Thymus (tissue), 11 donors: ENCODE measurements around the gene PKN1. TPM values are rescaled to one million over a fixed set of nuclear protein-coding genes. Genes with fewer than 3 reads are reported as not detected.

Experiments used
- DNase-seq, 9 donors: peaks; one replicate each; pipeline ENCODE4 v3.0.0-alpha.2; 2013; ENCODE audit warnings: low spot score in 9 of 9, low read depth in 6 of 9, missing footprints in 1 of 9
- H3K27ac ChIP-seq, 2 donors: one replicate each; pipeline ENCODE4 v1.5.1; 2013; ENCODE audit warnings: control low read depth in 1 of 2, low read depth in 1 of 2, low read length in 1 of 2, mild to moderate bottlenecking in 1 of 2, moderate library complexity in 1 of 2
- H3K27me3 ChIP-seq, 2 donors: one replicate each; pipeline ENCODE4 v1.5.1; 2013; ENCODE audit warnings: low read length in 1 of 2; ENCODE audit not compliant: control insufficient read depth in 2 of 2, insufficient read depth in 1 of 2
- H3K36me3 ChIP-seq, 2 donors: one replicate each; pipeline ENCODE4 v1.5.1; 2013; ENCODE audit warnings: low read length in 1 of 2, mild to moderate bottlenecking in 1 of 2, moderate library complexity in 1 of 2; ENCODE audit not compliant: control insufficient read depth in 2 of 2, insufficient read depth in 2 of 2
- H3K4me1 ChIP-seq, 2 donors: one replicate each; pipeline ENCODE4 v1.5.1; 2013; ENCODE audit warnings: low read length in 2 of 2; ENCODE audit not compliant: control insufficient read depth in 2 of 2, insufficient read depth in 2 of 2
- H3K4me3 ChIP-seq, 2 donors: one replicate each; pipeline ENCODE4 v1.5.1; 2013; ENCODE audit warnings: low read length in 2 of 2, control low read depth in 1 of 2, mild to moderate bottlenecking in 1 of 2
- H3K9me3 ChIP-seq, 2 donors: one replicate each; pipeline ENCODE4 v1.5.1; 2013; ENCODE audit warnings: low read length in 1 of 2, mild to moderate bottlenecking in 1 of 2; ENCODE audit not compliant: control insufficient read depth in 2 of 2, insufficient read depth in 1 of 2
- WGBS: extraction: QIAGEN DNeasy Blood & Tissue Kit; methylation state at CpG from one replicate; pipeline ENCODE4 v1.1.7; 2013; 5-methylcytosine and 5-hydroxymethylcytosine counted together
- polyA plus RNA-seq: library from polyadenylated mRNA; stranded (reverse); fragments of 200-250 nt; gene quantifications from one replicate; pipeline ENCODE4 v1.2.3, GENCODE V29; 2013
- total RNA-seq: library from RNA; stranded (reverse); fragments of 120-200 nt; gene quantifications from one replicate; pipeline ENCODE4 v1.2.4, GENCODE V29; 2013
- donor health status: healthy.

Gene PKN1
- total and polyA plus RNA-seq, 2 donors = 64.6 to 86.4 TPM

DNA sequence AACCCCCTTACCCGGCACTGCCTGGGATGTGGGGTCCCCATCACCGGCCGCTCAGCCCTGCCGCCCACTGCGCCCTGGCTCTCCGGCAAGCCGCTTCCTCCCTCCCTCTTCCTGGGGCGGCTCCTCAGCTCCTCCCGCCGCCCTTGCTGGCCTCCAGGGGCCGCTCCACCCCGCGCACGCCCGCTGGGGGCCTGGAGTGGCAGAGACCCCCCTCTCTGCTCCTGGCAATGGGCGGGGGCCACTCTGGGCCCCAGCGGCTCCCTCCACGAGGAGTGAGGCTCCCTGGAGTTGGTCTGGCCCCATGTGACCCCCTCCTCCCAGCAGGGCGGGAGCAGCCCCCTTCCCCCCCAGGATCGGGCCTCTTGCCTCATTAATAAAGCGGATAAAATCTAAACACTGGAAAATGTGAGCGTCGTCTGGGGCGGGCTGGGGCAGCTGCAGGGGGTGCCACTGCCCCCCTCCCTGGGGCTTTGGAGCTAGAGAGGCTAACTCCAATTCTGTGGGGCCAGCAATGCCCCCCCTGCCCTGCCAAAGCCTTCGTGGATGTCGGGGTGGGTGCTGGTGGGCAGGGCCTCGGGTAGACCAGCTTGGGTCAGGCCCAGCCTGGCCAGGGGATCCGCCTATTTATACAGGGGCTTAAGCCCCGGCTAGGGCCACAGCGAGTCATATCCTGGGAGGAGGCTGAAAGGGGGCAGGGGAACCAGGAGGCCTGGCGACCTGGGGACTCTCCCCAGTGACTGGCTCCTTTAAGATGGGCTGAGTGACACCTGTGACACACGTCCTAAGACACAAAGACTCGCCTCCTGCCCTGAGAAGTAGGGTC is 42.4 kb downstream of the PKN1 start, which contains the start of gene PTGER1:
PTGER1 (minus strand) TSS at position 104 of the 823 bp plus-strand sequence. CDS start 1,034 bp downstream, outside the sequence.
- peak within 1 kb of the TSS in 1 of 2 donors; percentile 25 for H3K27ac ChIP-seq
- peaks cover 4 to 35% of the 10 kb centered on the region in 2 donors for H3K4me1 ChIP-seq
- H3K36me3 ChIP-seq = peaks cover 20 to 30% of the 10 kb centered on the region in 2 donors
- peaks cover 41 to 49% of the 10 kb centered on the region in 2 donors for H3K27me3 ChIP-seq
- WGBS = 17% methylated on average over 33 of the region's 33 CpGs
- no peak within 1 kb of the TSS for H3K4me3 ChIP-seq
- peaks cover 0 to 3% of the 10 kb centered on the region in 2 donors for H3K9me3 ChIP-seq
- DNase-seq = no peak

DNA sequence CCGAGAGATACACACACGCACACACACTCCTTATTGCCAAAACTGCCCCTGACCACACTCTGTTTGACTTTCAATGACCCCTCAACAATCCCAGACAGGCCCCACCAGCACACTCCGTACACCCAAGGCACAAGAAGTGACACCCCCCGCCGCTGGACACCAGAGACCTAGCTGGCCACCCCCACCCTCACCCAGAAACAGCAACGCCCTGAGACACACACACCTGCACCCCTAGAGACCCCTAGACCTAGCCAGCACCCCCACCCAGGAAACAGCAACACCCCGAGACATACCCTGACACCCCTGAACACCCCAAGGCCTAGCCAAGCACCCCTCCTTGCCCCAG is 43.2 kb downstream of the PKN1 start:
- Histone ChIP-seq H3K4me3 (no peak overlapping the region), H3K27me3 (peaks cover 41 to 49% of the 10 kb centered on the region in 2 donors), H3K27ac (no peak overlapping the region), H3K4me1 (peaks cover 4 to 35% of the 10 kb centered on the region in 2 donors), H3K36me3 (peaks cover 19 to 24% of the 10 kb centered on the region in 2 donors), H3K9me3 (peaks cover 0 to 3% of the 10 kb centered on the region in 2 donors)
- DNase-seq = no peak
- WGBS = 86% methylated on average over 7 of the region's 7 CpGs

DNA sequence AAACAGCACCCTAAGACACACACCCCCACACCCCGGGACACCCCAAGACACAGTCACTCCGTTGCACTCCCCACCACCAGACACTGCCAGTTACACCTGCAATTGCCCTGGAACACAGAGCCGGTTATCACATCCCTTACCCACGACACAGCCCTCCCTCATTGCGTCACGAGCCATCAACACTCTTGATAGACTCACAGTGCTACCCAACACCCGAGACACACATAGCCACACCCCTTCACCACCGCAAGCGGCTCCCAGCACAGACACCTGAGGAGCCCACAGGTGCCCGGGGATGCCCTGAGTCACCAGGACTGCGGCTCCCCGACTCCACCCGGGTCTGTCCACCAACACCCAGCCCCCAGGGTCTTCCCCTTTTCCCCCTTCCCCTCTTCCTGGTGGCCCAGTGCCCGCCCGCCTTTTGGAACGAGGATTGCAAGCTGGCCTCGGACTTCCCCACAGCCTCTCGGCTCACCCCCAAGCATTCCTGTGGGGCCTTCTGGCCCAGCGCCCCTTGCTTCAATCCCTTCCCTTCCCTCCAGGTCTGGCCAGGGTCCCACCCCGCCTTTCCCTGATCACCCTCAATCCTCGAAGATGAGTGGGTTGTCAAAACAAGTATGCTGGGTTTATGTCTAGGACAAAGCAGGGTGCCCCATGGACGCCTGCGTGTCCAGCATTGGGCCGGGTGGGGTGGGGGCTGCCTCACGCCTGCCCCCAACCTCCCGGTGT is 43.7 kb downstream of the PKN1 start:
- Histone ChIP-seq H3K4me3 (no peak overlapping the region), H3K27ac (no peak overlapping the region), H3K9me3 (peaks cover 0 to 3% of the 10 kb centered on the region in 2 donors), H3K36me3 (peaks cover 19 to 21% of the 10 kb centered on the region in 2 donors), H3K4me1 (peaks cover 4 to 34% of the 10 kb centered on the region in 2 donors), H3K27me3 (peaks cover 41 to 49% of the 10 kb centered on the region in 2 donors)
- DNase-seq = no peak
- WGBS = 89% methylated on average over 26 of the region's 26 CpGs

DNA sequence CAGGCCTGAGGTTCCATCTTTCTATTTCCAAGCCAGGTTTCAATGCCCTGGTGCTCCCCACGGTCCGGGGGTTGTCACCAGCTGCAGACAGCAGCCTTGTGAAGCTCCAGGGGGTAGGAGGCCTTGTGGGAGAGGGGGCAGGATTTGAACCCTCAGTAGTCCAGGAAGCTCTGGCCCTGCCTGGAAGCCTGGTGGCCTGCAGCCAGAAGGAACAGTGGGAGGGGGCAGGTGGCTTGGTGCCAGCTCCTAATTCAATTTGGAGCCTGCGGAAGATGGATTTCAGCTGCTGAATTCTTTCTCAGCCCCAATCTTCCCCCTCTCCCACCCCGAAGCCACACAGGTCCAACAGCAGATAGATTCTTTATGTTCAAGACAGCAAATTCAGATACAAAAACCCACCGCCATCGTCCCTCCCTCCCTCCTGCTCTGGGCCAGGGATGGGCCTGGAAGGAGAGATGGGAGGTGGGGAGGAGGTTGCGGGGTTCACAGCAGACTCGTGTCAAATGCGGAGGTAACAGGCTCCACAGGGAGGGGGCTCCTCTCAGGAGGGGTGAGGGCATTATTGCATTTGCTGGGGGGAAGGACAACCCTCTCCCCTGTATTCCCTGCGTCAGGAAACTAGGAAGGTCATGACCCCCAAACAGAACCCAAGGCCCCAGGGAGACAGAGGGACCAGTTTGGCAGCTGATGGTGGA is 44.5 kb downstream of the PKN1 start:
- Histone ChIP-seq H3K36me3 (peaks cover 23 to 26% of the 10 kb centered on the region in 2 donors), H3K4me3 (no peak overlapping the region), H3K27ac (no peak overlapping the region), H3K27me3 (peaks cover 37 to 42% of the 10 kb centered on the region in 2 donors), H3K4me1 (peaks cover 1 to 27% of the 10 kb centered on the region in 2 donors), H3K9me3 (peaks cover 0 to 3% of the 10 kb centered on the region in 2 donors)
- 94% methylated on average over 10 of the region's 10 CpGs for WGBS
- no peak for DNase-seq

DNA sequence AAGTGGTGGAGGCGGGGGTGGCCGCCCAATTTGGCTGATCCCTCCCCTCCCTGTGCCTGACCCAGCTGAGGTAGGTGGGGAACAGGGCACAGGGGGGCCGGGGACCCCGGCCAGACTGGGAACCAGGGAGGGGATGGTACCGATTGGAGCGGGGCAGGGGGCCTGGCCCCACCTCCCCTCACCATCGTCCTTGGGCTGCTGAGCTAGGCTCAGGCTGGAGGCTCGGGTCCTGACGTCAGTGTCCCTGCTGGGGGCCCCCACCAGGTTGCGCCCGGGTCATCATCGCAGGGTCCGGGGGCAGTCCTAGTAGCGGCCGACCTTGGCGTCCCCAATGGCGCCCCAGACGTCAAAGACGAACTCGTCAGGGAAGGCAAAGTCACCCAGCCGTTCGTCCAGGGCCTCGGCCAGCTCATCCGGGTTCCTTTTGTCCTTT is 45.0 kb downstream of the PKN1 start:
- Histone ChIP-seq H3K9me3 (no peaks in the 10 kb centered on the region), H3K4me1 (peaks cover 0 to 21% of the 10 kb centered on the region in 2 donors), H3K36me3 (peaks cover 26 to 31% of the 10 kb centered on the region in 2 donors), H3K27ac (no peak overlapping the region), H3K27me3 (peaks cover 31 to 36% of the 10 kb centered on the region in 2 donors), H3K4me3 (no peak overlapping the region)
- 96% methylated on average over 24 of the region's 24 CpGs for WGBS
- no peak for DNase-seq

DNA sequence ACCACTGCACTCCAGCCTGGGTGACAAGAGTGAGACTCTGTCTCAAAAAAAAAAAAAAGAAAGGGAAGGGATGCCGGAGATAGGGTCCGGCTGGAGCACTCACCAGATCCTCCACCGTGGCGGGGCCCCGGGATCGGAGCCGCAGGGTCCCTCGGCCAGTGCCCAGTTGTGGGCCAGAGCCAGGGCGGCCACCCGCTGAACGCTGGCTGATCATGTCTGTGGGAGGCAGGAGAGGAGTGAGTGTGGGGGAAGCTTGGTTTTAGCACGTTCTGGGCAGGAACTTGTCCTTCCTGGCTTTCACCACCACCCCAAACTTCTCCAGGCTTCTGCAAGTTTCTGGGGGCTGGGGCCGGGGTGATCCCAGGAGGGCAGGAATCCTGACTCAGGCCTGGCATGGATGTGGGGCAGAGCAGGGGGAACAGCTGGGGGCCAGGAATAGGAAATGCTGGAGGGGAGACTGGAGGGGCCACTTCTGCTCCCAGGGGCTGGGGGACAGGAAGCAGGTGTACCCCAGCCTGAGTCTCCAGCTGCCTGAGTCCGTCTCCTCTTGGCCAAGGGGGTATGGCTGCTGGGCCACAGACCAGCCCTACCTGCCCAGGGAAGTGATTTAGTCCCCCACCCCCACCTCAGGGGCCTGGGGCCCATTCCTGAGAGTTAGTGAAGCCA is 46.3 kb downstream of the PKN1 start:
- H3K9me3 ChIP-seq = no peaks in the 10 kb centered on the region
- no peak overlapping the region for H3K27ac ChIP-seq
- peaks cover 18 to 23% of the 10 kb centered on the region in 2 donors for H3K27me3 ChIP-seq
- H3K4me1 ChIP-seq = peaks cover 0 to 19% of the 10 kb centered on the region in 2 donors
- no peak for DNase-seq
- peaks cover 26 to 31% of the 10 kb centered on the region in 2 donors for H3K36me3 ChIP-seq
- H3K4me3 ChIP-seq = no peak overlapping the region
- 91% methylated on average over 14 of the region's 14 CpGs for WGBS

DNA sequence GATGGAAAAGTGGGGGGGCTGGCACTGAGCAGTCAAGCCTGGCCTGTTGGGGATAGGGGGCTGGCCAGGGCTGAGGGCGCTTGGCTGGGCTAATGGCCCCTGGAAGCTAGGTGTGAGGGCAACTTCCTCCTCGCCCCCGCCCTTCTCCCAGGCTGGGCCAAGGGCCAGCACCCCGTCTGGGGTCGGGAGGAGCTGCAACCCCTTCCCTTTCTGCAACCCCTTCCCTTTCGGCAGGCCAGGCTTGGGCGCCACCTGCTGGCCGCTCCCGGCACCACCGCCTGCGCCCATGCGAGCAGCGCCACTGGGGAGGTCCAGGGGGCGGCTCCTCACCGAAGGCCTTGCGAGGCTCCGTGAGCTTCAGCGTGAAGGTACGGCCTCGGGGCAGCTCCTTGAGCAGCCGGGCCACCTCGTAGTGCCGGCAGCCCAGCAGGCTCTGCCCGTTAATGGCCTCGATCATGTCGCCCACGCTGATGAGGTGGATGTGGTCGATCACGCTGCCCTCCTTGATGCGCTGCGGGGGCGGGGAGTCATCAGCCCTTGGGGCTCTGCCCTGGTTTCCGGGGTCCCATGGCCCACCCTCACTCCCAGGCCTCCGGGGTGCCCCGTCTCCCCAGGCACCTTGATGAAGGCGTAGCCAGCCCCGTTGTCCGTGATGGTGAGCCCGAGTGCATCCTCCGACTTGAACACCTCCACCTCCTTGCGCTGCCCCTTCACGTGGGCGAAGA is 47.0 kb downstream of the PKN1 start:
- DNase-seq = peak in 4 of 9 donors; percentile 56 to 68 (median 57)
- H3K4me3 ChIP-seq = no peak overlapping the region
- H3K27ac ChIP-seq = no peak overlapping the region
- peaks cover 26 to 31% of the 10 kb centered on the region in 2 donors for H3K36me3 ChIP-seq
- no peaks in the 10 kb centered on the region for H3K9me3 ChIP-seq
- peaks cover 0 to 16% of the 10 kb centered on the region in 2 donors for H3K4me1 ChIP-seq
- WGBS = 52% methylated on average over 43 of the region's 43 CpGs
- peaks cover 11 to 16% of the 10 kb centered on the region in 2 donors for H3K27me3 ChIP-seq

DNA sequence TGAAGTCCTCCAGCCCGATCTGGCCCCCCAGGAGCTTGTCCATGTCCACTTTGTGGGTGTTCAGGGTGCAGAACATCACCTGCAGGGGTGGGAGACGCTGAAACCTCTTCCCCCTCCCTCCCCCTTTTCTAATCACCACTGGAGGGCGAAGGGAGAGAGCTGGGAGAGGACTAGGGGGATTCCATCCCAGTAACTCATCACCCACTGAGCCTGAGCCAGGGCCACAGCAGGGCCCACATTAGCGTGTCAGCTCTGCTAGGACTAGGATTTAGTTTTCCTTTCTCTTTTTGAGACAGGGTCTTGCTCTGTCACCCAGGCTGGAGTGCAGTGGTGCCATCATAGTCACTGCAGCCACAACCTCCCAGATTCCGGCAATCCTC is 47.6 kb downstream of the PKN1 start:
- DNase-seq = no peak
- Histone ChIP-seq H3K27me3 (peaks cover 6 to 11% of the 10 kb centered on the region in 2 donors), H3K27ac (no peak overlapping the region), H3K4me3 (no peak overlapping the region), H3K9me3 (no peaks in the 10 kb centered on the region), H3K4me1 (peaks cover 0 to 10% of the 10 kb centered on the region in 2 donors), H3K36me3 (peaks cover 26 to 31% of the 10 kb centered on the region in 2 donors)
- WGBS = 90% methylated on average over 5 of the region's 5 CpGs
